Peyer's patch (tissue), 4 donors: ENCODE results near the gene CACNA1I. TPM values are rescaled to one million over a fixed set of nuclear protein-coding genes. Genes with fewer than 3 reads are reported as not detected.

Source experiments
- DNase-seq, 3 donors: peaks; one replicate each; pipeline ENCODE4 v3.0.0-alpha.2; 2017 to 2019
- H3K27ac ChIP-seq, 4 donors: fragments of 200-600 bp; sonication (generic); one replicate each; pipeline ENCODE4 v1.5.1; 2016 to 2019
- H3K27me3 ChIP-seq, 2 donors: fragments of 200-600 bp; sonication (generic); one replicate each; pipeline ENCODE4 v1.5.1; 2019
- H3K36me3 ChIP-seq, 3 donors: fragments of 200-600 bp; sonication (generic); one replicate each; pipeline ENCODE4 v1.5.1; 2016 to 2019
- H3K4me1 ChIP-seq, 4 donors: fragments of 200-600 bp; sonication (generic); one replicate each; pipeline ENCODE4 v1.5.1; 2016 to 2019
- H3K4me3 ChIP-seq, 4 donors: fragments of 200-600 bp; sonication (generic); 1 replicate in 3 of 4; 2 replicates in 1 of 4; pipeline ENCODE4 v1.5.1; 2016 to 2019; ENCODE audit warnings: mild to moderate bottlenecking in 1 of 4
- H3K9me3 ChIP-seq, 4 donors: fragments of 200-600 bp; sonication (generic); one replicate each; pipeline ENCODE4 v1.5.1; 2016 to 2019; ENCODE audit warnings: mild to moderate bottlenecking in 1 of 4
- CTCF ChIP-seq, 6 experiments: fragments of 450-650 bp in 4 of 6; fragments of 200-600 bp in 2 of 6; sonication (generic) in 1 of 6; IDR thresholded peaks; one replicate each; pipeline ENCODE4 v1.5.1; 2017 to 2019; ENCODE audit warnings: antibody characterized with exemption in 6 of 6, mild to moderate bottlenecking in 3 of 6, moderate library complexity in 1 of 6
- POLR2A ChIP-seq, 2 donors: fragments of 450-650 bp; IDR thresholded peaks; one replicate each; pipeline ENCODE4 v1.5.1; 2017; ENCODE audit warnings: antibody characterized with exemption in 2 of 2, mild to moderate bottlenecking in 2 of 2, moderate library complexity in 2 of 2
- total RNA-seq, 4 donors: library from RNA; depleted of rRNA; stranded (reverse); fragments of >200 nt; gene quantifications; one replicate each; pipeline ENCODE4 v1.1.0, GENCODE V29; 2016

Gene CACNA1I
- total RNA-seq, 4 donors from 2014 or later, result 0.95 to 6.6 (median 1.6) TPM

GRCh38 chr22:39638958-39639357 is 68.4 kb downstream of the CACNA1I start:
- H3K9me3 ChIP-seq, result no peaks in the 10 kb centered on the region
- H3K4me3 ChIP-seq, result no peak overlapping the region
- no peaks in the 10 kb centered on the region for H3K4me1 ChIP-seq
- no peaks in the 10 kb centered on the region for H3K36me3 ChIP-seq
- TF ChIP-seq CTCF (IDR thresholded peaks at IDR 0.05), result no peak
- TF ChIP-seq POLR2A (IDR thresholded peaks at IDR 0.05), result no peak
- no peak for DNase-seq
- H3K27me3 ChIP-seq, result no peaks in the 10 kb centered on the region
- no peak overlapping the region for H3K27ac ChIP-seq

GRCh38 chr22:39641660-39642310 is 71.2 kb downstream of the CACNA1I start:
- no peak overlapping the region for H3K27ac ChIP-seq
- no peaks in the 10 kb centered on the region for H3K9me3 ChIP-seq
- no peak for DNase-seq
- no peak overlapping the region for H3K4me3 ChIP-seq
- no peak for TF ChIP-seq CTCF (IDR thresholded peaks at IDR 0.05)
- no peak for TF ChIP-seq POLR2A (IDR thresholded peaks at IDR 0.05)
- H3K36me3 ChIP-seq, result no peaks in the 10 kb centered on the region
- H3K4me1 ChIP-seq, result no peaks in the 10 kb centered on the region
- no peaks in the 10 kb centered on the region for H3K27me3 ChIP-seq

- H3K4me1 ChIP-seq, result no peaks in the 10 kb centered on the region
- no peak overlapping the region for H3K4me3 ChIP-seq
- H3K27ac ChIP-seq, result no peak overlapping the region
- no peaks in the 10 kb centered on the region for H3K36me3 ChIP-seq
- TF ChIP-seq POLR2A (IDR thresholded peaks at IDR 0.05) (no peak), CTCF (IDR thresholded peaks at IDR 0.05) (no peak)
- H3K27me3 ChIP-seq, result no peaks in the 10 kb centered on the region
- DNase-seq, result no peak
- H3K9me3 ChIP-seq, result no peaks in the 10 kb centered on the region
These were observed 72.9 kb downstream of the CACNA1I start for GRCh38 chr22:39643311-39644083.

DNA sequence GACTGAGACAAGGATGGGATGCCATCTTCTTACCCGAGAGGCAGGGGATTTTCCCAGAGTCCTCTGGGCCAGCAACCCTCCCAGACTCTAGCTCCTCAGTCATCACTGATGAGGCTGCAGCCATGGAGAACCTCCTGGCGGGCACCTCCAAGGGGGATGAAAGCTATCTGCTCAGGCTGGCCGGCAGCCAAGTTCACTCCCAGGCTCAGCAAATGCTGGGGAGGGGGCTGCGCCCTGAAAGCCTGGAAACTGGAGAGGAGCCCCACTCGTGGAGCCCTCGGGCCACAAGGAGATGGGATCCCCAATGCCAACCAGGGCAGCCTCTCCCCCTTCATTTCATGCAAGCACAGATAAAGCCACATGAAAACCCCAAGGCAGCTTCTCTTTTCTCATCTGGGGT is 75.0 kb downstream of the CACNA1I start:
- H3K9me3 ChIP-seq, result no peaks in the 10 kb centered on the region
- H3K27ac ChIP-seq, result no peak overlapping the region
- no peak for TF ChIP-seq POLR2A (IDR thresholded peaks at IDR 0.05)
- H3K27me3 ChIP-seq, result no peaks in the 10 kb centered on the region
- no peak for DNase-seq
- no peaks in the 10 kb centered on the region for H3K4me1 ChIP-seq
- no peak overlapping the region for H3K4me3 ChIP-seq
- no peaks in the 10 kb centered on the region for H3K36me3 ChIP-seq

- no peak for DNase-seq
- no peak overlapping the region for H3K27ac ChIP-seq
- H3K9me3 ChIP-seq, result no peaks in the 10 kb centered on the region
- H3K4me3 ChIP-seq, result no peak overlapping the region
- H3K4me1 ChIP-seq, result no peaks in the 10 kb centered on the region
- H3K27me3 ChIP-seq, result no peaks in the 10 kb centered on the region
- H3K36me3 ChIP-seq, result no peaks in the 10 kb centered on the region
- TF ChIP-seq CTCF (IDR thresholded peaks at IDR 0.05), result no peak
- TF ChIP-seq POLR2A (IDR thresholded peaks at IDR 0.05), result no peak
These were observed 76.0 kb downstream of the CACNA1I start for GRCh38 chr22:39646398-39647063.
